MM.1S (cell line): Measurements from ENCODE around the gene TMPRSS6.

Experiments
- EZH2 ChIP-seq: fragments of 300-600 bp; sonication (generic); optimal IDR thresholded peaks from 2 replicates; pipeline ENCODE3; 2017; ENCODE audit warnings: low read depth, mild to moderate bottlenecking, antibody characterized with exemption, low read length, mixed read lengths
- TF ChIP-seq, protein P1 (sequence below): fragments of 300-600 bp; sonication (generic); IDR thresholded peaks from 2 replicates; pipeline ENCODE4 v1.5.1; 2016; ENCODE audit warnings: antibody characterized with exemption, low read length, mixed read lengths

DNA sequence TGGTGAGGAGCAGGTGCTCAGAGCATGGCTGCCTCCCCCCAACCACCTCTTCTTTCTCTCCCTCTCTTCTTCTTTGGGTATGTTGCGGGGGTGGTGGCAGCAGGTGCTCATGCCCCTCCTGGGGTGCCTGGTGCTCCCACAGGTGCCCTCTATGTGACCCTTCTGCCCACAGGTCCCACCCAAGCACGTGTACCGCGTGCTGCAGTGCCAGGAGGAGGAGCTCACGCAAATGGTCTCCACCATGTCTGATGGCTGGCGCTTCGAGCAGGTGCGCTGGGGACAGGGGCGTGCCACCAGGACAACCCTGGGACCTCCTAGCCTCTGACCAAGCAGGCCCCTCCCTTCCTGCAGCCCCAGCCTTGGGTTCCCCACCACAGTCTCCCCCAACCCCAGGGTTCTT is 52.3 kb downstream of the TMPRSS6 start:
- TF ChIP-seq, protein P1, sequence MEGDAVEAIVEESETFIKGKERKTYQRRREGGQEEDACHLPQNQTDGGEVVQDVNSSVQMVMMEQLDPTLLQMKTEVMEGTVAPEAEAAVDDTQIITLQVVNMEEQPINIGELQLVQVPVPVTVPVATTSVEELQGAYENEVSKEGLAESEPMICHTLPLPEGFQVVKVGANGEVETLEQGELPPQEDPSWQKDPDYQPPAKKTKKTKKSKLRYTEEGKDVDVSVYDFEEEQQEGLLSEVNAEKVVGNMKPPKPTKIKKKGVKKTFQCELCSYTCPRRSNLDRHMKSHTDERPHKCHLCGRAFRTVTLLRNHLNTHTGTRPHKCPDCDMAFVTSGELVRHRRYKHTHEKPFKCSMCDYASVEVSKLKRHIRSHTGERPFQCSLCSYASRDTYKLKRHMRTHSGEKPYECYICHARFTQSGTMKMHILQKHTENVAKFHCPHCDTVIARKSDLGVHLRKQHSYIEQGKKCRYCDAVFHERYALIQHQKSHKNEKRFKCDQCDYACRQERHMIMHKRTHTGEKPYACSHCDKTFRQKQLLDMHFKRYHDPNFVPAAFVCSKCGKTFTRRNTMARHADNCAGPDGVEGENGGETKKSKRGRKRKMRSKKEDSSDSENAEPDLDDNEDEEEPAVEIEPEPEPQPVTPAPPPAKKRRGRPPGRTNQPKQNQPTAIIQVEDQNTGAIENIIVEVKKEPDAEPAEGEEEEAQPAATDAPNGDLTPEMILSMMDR = no peak
- TF ChIP-seq EZH2 = no peak
